Activated naive CD4-positive, alpha-beta T cell treated with anti-CD3 and anti-CD28 coated beads for 36 hours (primary cell): ENCODE measurements around the gene RARRES1. TPM values are rescaled to one million over a fixed set of nuclear protein-coding genes. Genes with fewer than 3 reads are reported as not detected.
A peak's percentile ranks its signal among the peaks of the same experiment; 100 is the strongest.
"Not testable (repeated sequence)": the region's sequence is repeated elsewhere in the genome, so short reads cannot be mapped to it uniquely, and the experiment has no call there.

ENCODE experiments used
- CTCF ChIA-PET: fragments of 350-600 bp; sonication (Branson Sonifier 250); formaldehyde crosslinking; loops from one replicate; lab custom pipeline; 2021; ENCODE audit warnings: antibody characterized with exemption; lab: Charles Lee
- DNase-seq: peaks from one replicate; pipeline ENCODE4 v3.0.0-alpha.2; 2020
- H3K27ac Mint-ChIP-seq: one replicate; pipeline ENCODE4 v1.8.0; 2021; ENCODE audit warnings: mild to moderate bottlenecking, mixed read lengths
- H3K27me3 Mint-ChIP-seq: one replicate; pipeline ENCODE4 v1.8.0; 2021; ENCODE audit warnings: low read depth, mixed read lengths
- H3K36me3 Mint-ChIP-seq: one replicate; pipeline ENCODE4 v1.8.0; 2021; ENCODE audit warnings: low read depth, mixed read lengths
- H3K4me1 Mint-ChIP-seq: one replicate; pipeline ENCODE4 v1.8.0; 2021; ENCODE audit warnings: low read depth, mixed read lengths
- H3K4me3 Mint-ChIP-seq: one replicate; pipeline ENCODE4 v1.8.0; 2021; ENCODE audit warnings: mild to moderate bottlenecking, moderate library complexity, mixed read lengths
- H3K9me3 Mint-ChIP-seq: one replicate; pipeline ENCODE4 v1.8.0; 2021; ENCODE audit warnings: mixed read lengths
- intact Hi-C: fragments of 100-400 bp; cut with micrococcal nuclease; formaldehyde crosslinking; loops from one replicate; pipeline ENCODE4 v1.15.1; 2023
- total RNA-seq, 2 experiments: library from RNA; stranded (reverse); gene quantifications; one replicate each; pipeline ENCODE4 v1.2.3, GENCODE V29; 2021

Gene RARRES1
- total RNA-seq, 2 experiments from 2014 or later, result not detected

DNA sequence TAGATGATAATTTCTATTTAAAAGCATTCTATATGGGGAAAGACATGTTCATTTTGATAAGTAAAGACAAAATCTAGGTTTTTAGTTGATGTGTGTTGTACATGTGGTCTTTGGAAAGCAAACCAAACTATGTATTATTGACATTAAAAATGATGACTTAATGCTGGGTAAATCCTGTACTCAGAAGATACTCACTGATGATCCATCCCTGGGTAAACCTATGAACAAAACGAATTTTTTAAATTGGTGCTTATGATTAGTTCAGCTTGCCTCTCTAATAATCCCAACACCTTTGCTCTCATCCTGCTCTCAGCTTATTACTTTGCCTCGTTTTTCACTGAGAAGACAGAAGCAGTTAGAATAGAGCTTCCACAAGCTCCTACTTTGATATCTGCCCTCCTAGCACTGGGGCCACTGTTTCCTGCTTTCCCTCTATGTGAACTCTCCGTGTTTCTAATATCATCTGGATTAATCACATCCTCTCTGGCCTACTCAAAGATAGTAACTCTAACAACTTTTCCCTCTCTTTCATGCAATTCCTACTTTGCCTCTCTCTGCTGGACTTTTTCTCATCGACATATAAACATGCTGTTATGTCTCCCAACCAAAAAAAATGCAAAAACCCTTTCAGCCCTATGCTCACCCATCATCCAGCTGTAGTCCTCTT lies 29.3 kb downstream of the RARRES1 start:
- Mint-ChIP-seq H3K9me3 (no peaks in the 10 kb centered on the region), H3K4me1 (peaks cover 3% of the 10 kb centered on the region), H3K36me3 (peaks cover 48% of the 10 kb centered on the region), H3K4me3 (no peak overlapping the region), H3K27me3 (no peaks in the 10 kb centered on the region), H3K27ac (no peak overlapping the region)
- intact Hi-C loops, result no loop called here
- DNase-seq, result no peak
- CTCF ChIA-PET, result interaction anchor here (0.8 to 0.9 kb wide), 2 partner anchors 43 to 50 kb away, joined by 3 read pairs; no protein-coding TSS in a partner anchor

DNA sequence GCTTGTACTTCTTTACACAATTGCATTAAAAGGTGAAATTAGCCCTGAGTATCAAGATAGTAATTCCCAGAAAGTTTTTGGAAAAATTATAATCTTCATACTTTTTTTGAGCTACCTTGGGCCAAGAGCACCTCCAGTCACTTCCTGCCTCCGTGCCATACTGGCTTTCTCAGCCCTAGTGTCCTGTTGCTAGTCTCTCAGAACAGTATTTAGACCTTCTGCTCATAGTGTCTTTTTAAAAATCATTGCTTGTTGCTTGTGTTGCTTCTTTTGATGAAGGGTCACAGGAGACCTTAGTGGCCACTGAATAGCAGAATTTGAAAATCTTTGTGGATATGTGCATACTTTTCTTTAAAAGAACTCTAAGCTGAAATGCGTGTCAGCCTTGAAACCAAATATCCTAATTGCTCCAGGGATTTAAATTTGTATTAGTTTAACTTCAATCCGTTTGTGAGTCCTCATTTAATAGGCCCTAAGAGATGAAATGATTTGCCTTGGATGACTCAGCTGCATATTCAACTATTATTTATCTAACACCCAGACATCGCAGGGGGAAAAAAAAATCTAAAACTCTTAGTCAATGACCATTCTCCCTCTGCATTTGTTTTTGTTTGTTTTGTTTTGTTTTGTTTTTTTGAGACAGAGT lies 30.7 kb downstream of the RARRES1 start:
- Mint-ChIP-seq H3K36me3 (peaks cover 40% of the 10 kb centered on the region), H3K4me1 (peaks cover 3% of the 10 kb centered on the region), H3K9me3 (no peaks in the 10 kb centered on the region), H3K27ac (no peak overlapping the region), H3K27me3 (no peaks in the 10 kb centered on the region), H3K4me3 (no peak overlapping the region)
- intact Hi-C loops, result no loop called here
- CTCF ChIA-PET, result interaction anchor here (1.0 kb wide), 1 partner anchor 41 kb away, joined by 4 read pairs; no protein-coding TSS in a partner anchor
- DNase-seq, result no peak

DNA sequence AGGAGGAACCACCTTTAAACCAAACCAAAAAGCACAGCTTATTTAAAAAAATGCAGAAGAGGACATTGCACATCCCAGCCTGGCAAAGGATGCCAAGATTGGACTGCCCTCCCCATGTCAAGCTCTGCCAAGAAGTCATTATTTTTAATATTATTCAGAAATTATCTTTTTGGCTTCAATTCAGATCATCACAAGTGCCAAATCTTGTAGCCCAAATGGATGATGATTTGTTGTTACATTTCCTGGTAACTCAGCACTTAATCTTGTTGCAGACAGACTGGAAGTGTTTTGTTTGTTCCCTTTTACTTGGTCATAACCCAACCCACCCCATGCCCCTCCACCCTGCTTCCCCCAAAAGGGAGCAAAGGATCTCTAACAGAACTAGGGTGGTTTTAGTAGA lies 31.7 kb downstream of the RARRES1 start:
- H3K27me3 Mint-ChIP-seq, result no peaks in the 10 kb centered on the region
- peaks cover 3% of the 10 kb centered on the region for H3K4me1 Mint-ChIP-seq
- H3K4me3 Mint-ChIP-seq, result no peak overlapping the region
- intact Hi-C loops, result no loop called here
- no peak for DNase-seq
- H3K9me3 Mint-ChIP-seq, result no peaks in the 10 kb centered on the region
- no peak overlapping the region for H3K27ac Mint-ChIP-seq
- peaks cover 36% of the 10 kb centered on the region for H3K36me3 Mint-ChIP-seq
- CTCF ChIA-PET, result interaction anchor here (1.0 kb wide), 1 partner anchor 40 kb away, joined by 4 read pairs; no protein-coding TSS in a partner anchor

DNA sequence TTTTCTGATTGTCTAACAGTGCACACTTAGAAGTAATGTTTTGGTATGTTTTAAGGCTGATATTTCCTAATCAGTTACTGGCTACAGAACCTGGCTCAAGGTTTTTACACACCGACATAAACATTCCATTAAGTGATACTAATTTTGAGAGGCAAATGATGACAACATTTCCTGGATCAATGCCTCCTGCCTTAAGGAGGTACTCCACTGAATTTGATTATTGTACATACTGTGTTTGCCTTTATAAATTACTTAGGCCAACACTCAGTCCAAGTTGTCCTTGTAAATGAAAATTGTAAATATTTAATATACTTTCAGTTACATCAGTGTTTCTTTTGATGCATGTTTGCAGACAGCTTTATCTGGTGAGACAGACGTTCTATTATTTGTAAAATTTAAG lies 35.6 kb downstream of the RARRES1 start:
- Mint-ChIP-seq H3K4me1 (peaks cover 1% of the 10 kb centered on the region), H3K9me3 (no peaks in the 10 kb centered on the region), H3K4me3 (no peak overlapping the region), H3K36me3 (peaks cover 40% of the 10 kb centered on the region), H3K27ac (no peak overlapping the region), H3K27me3 (no peaks in the 10 kb centered on the region)
- intact Hi-C loops, result no loop called here
- no peak for DNase-seq
- CTCF ChIA-PET, result no interaction called here

DNA sequence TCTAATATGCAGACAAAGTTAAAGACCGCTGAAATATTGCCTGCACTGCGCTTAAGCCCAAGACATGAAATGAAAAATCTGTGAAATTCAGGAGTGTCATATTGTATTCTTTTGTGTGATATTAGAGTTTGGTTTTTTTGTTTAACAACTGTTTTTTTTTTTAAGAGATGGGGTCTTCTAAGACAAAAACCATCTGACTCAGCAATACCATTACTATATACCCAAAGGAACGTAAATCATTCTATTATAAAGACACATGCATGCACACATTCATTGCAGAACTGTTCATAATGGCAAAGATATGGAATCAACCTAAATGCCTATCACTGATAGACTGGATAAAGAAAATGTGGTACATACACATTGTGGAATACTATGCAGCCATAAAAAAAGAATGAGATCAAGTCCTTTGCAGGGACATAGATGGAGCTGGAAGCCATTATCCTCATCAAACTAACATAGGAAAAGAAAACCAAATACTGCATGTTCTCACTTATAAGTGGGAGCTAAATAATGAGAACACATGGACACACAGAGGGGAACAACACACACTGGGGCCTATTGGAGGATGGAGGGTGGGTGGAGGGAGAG lies 38.3 kb downstream of the RARRES1 start:
- H3K27ac Mint-ChIP-seq, H3K27me3 Mint-ChIP-seq, intact Hi-C loops, DNase-seq, H3K9me3 Mint-ChIP-seq, H3K4me1 Mint-ChIP-seq, H3K4me3 Mint-ChIP-seq: not testable (repeated sequence)
- CTCF ChIA-PET, result interaction anchor here (1.0 to 1.4 kb wide), 2 partner anchors 8 to 11 kb away, joined by 3 read pairs; no protein-coding TSS in a partner anchor
- H3K36me3 Mint-ChIP-seq, result peaks cover 42% of the 10 kb centered on the region

DNA sequence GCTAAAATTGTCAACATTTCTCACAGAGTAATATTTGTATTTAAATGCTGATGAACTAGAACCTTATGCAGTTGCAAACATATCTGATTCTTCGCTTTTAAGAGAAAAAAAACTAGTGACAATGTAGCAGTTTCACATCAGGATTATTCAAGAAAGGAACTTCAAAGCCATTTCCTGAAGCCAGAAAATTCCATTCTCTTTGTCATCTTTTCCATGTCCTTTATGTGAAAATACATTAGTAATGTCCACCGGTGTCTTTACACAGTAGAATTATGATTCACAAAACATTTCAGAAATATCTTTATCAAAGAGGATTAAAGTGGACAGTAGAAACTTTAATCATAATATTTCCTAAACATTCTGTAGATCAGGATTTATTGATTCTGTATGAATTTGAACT lies 47.1 kb downstream of the RARRES1 start:
- H3K4me3 Mint-ChIP-seq, result no peak overlapping the region
- H3K9me3 Mint-ChIP-seq, result no peaks in the 10 kb centered on the region
- no peaks in the 10 kb centered on the region for H3K27me3 Mint-ChIP-seq
- H3K36me3 Mint-ChIP-seq, result peaks cover 26% of the 10 kb centered on the region
- CTCF ChIA-PET, result interaction anchor here (1.1 kb wide), 1 partner anchor 9 kb away, joined by 3 read pairs; no protein-coding TSS in a partner anchor
- H3K4me1 Mint-ChIP-seq, result peaks cover 6% of the 10 kb centered on the region
- intact Hi-C loops, result no loop called here
- no peak for DNase-seq
- H3K27ac Mint-ChIP-seq, result no peak overlapping the region

DNA sequence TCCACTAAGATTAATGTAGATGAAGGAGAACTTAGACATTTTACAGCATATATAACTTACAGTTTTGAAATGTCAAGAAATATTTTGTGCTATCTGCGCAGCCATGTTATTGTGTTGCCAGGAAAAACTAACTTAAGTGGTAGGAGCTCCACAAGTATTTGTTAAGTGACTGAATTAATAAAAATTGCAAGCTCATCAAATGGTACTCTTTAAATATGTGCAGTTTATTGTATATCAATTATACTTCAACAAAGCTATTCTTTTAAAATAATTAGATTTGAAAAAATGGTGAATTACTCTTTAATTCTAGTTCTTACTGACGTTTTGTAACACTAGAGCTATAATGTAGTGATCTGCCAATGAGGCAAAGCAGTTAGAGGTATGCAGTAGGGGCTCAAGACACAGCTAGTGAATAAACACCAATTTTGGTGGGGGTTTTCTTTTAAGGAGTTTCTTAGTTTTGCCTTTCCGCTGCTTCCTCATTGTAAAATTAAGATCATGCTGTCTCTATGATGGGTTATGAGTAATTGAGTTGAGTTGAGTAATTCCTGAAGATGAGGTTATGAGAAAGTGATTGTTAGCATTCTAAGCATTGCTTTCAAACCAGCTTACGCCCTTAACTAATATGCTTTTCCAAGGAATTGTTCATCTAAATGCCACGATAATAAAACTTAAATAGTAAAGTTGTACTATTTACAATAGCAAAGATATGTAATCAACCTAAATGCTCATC lies 48.9 kb downstream of the RARRES1 start:
- CTCF ChIA-PET, result interaction anchor here (0.6 to 1.1 kb wide), 3 partner anchors 11 to 44 kb away, joined by 3 read pairs; no protein-coding TSS in a partner anchor
- intact Hi-C loops, result no loop called here
- Mint-ChIP-seq H3K4me1 (peaks cover 6% of the 10 kb centered on the region), H3K4me3 (no peak overlapping the region), H3K36me3 (peaks cover 22% of the 10 kb centered on the region), H3K27me3 (no peaks in the 10 kb centered on the region), H3K27ac (no peak overlapping the region), H3K9me3 (no peaks in the 10 kb centered on the region)
- no peak for DNase-seq

DNA sequence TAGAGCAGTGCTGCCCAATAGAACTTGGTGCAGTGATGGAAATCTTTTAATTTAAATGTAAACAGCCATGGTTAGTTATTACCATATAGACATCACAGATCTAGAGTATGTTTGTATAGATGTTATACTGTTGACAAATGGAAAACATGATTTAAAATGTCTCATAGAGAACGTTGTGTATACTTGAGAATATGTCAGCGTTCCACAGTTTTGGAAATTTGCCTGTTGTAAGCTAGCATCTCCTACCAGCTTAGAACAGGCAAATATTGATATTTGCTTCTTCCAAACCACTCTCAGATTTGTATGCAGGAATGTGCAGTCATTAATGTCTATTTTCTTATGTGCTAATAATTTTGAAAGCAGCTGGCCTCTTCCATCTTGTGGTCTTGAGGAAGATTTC lies 51.4 kb downstream of the RARRES1 start:
- intact Hi-C loops, result no loop called here
- CTCF ChIA-PET, result interaction anchor here (0.6 kb wide), 1 partner anchor 47 kb away, joined by 3 read pairs; no protein-coding TSS in a partner anchor
- Mint-ChIP-seq H3K9me3 (no peaks in the 10 kb centered on the region), H3K27ac (no peak overlapping the region), H3K4me1 (peaks cover 6% of the 10 kb centered on the region), H3K27me3 (no peaks in the 10 kb centered on the region), H3K4me3 (no peak overlapping the region), H3K36me3 (peaks cover 27% of the 10 kb centered on the region)
- no peak for DNase-seq

DNA sequence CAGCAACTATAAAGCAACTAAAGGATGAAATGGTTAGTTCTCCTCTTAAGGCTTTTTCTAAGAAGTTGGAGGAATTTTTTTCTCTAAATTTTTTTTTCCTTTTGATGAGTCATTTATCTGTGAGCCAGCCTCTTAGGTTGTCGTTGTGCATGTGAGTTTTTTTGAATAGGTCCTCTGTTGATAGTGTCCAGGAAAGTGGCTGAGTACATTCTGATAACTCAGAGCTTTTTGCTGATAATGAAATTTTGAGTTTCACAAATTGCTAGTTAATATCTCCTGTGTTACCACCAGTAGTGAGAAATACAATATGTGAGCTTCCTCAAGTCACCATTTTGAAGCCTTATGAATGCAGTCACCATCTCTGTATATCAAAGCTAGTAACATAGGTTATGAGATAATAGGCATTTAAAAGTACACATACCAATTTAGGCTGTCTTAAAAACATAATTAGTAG lies 52.7 kb downstream of the RARRES1 start:
- no peaks in the 10 kb centered on the region for H3K27me3 Mint-ChIP-seq
- H3K27ac Mint-ChIP-seq, result no peak overlapping the region
- intact Hi-C loops, result loop anchor here (10.0 kb wide), 1 partner anchor 1505 kb away; no protein-coding TSS in a partner anchor
- CTCF ChIA-PET, result interaction anchor here (1.1 kb wide), 1 partner anchor 28 kb away, joined by 5 read pairs; no protein-coding TSS in a partner anchor
- peaks cover 23% of the 10 kb centered on the region for H3K36me3 Mint-ChIP-seq
- no peak overlapping the region for H3K4me3 Mint-ChIP-seq
- H3K4me1 Mint-ChIP-seq, result peaks cover 3% of the 10 kb centered on the region
- DNase-seq, result no peak
- no peaks in the 10 kb centered on the region for H3K9me3 Mint-ChIP-seq

DNA sequence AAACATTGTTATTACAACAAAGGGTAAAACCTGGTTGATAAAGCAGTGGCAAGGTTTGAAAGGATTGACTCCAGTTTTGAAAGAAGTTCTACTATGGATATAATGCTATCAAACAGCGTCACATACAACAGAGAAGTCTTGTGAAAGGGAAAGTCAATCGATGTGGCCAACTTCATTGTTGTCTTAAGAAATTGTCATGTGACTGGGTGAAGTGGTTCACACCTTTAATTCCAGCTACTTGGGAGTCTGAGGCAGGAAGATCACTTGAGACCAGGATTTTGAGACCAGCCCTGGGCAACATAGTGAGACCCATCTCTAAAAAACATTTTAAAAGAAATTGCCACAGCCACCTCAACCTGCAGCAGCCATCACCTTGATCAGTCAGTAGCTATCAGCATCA lies 53.6 kb downstream of the RARRES1 start:
- Mint-ChIP-seq H3K9me3 (no peaks in the 10 kb centered on the region), H3K27ac (no peak overlapping the region), H3K4me3 (no peak overlapping the region), H3K36me3 (peaks cover 23% of the 10 kb centered on the region), H3K27me3 (no peaks in the 10 kb centered on the region), H3K4me1 (peaks cover 2% of the 10 kb centered on the region)
- CTCF ChIA-PET, result interaction anchor here (0.9 kb wide), 1 partner anchor 19 kb away, joined by 5 read pairs; no protein-coding TSS in a partner anchor
- no peak for DNase-seq
- intact Hi-C loops, result loop anchor here (10.0 kb wide), 1 partner anchor 1504 kb away; no protein-coding TSS in a partner anchor

DNA sequence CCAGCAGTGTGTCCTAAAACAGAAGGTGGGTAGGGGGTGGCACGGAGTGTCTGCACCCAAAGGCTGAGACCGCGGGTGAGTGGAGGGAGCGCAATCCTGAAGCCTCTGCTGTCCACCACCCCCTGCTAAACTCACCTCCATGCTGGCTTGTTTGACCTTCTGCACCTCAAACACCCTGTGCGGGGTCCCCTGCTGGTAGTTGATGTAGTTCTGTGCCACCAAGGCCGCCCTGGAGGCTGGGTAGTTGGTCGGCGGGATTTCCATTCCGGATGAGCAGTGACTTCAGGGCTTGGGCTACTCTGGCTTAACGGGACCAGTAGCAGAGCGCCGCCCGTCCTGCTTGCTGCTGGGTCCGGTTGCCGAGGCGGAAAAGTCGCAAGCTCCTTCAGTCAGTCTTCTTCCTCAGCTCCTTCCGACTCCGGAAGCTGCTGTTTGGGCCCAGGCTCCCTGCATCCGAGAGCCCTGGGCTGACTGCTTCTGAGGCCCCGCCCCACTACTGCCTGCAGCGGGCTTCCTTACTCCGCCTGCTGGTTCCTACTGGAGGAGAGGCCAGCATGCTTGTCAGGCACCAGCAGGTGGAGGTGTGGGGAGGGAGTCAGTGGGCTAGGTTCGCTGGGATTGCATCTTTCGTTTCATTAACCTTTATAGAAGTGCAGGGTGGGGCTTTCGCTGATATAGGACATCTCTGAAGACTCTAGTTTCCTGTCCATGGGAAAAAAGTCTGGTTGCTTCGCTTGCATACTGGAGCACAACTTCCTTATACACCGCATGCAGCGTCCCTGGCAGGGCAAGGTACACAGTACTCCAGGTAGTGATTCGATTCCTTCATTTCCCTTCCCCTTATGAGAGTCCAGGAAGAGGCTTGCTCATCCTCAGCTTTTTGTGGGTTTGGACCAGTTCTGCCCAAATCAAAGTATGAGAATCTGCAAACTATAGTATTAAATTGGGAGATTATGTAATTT lies 59.8 kb downstream of the RARRES1 start, which contains the start of gene LXN:
TSS of gene LXN (minus strand) at position 434 of the 962 bp plus-strand sequence. CDS start at position 264, 170 bp downstream.
- intact Hi-C loops, result loop anchor here (1.0 to 10.0 kb wide), 5 partner anchors 13 to 1498 kb away; partner anchors contain the start of genes GFM1 and MFSD1
- CTCF ChIA-PET, result interaction anchor here (0.9 to 1.6 kb wide), 6 partner anchors 12 to 118 kb away, joined by 3 to 13 read pairs (median 4); partner anchors contain the start of gene GFM1
- H3K27ac Mint-ChIP-seq, result peak within 1 kb of the TSS; percentile 88
- no peaks in the 10 kb centered on the region for H3K9me3 Mint-ChIP-seq
- H3K4me1 Mint-ChIP-seq, result peaks cover 17% of the 10 kb centered on the region
- H3K27me3 Mint-ChIP-seq, result no peaks in the 10 kb centered on the region
- DNase-seq, result peak; percentile 90
- H3K36me3 Mint-ChIP-seq, result peaks cover 30% of the 10 kb centered on the region
- H3K4me3 Mint-ChIP-seq, result peak within 1 kb of the TSS; percentile 90
